ENCODE data around the gene KCNS3.

DNA sequence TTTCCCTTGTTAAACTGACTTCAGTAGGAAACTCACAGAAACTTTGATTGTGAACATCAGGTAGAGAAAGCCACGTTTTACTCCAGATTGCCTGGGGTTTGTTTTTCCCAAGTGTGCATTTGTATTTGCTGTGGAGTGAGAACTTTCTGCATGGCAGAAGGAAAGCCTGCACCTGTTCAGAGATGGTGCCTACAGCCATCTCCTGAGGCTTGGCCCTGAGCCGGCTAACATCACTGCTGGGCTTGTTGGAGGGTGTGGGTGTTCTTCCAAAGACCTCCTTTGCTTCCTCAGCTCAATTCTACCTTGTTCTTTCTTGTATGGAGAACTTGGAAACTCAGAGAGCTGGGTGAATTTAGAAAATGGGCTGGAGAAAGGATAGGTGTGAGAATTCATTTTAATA lies 16.1 kb downstream of the KCNS3 start:
- TF ChIP-seq CSDC2 (CRISPR knock-in tag; IDR thresholded peaks at IDR 0.05) (no peak), PPARA (CRISPR knock-in tag; IDR thresholded peaks at IDR 0.05; ENCODE audit: borderline replicate concordance) (no peak), ZFP3 (CRISPR knock-in tag; IDR thresholded peaks at IDR 0.05) (no peak), TOX (CRISPR knock-in tag; IDR thresholded peaks at IDR 0.05; ENCODE audit: borderline replicate concordance) (no peak), ZC3H10 (CRISPR knock-in tag; IDR thresholded peaks at IDR 0.05) (no peak), RARB (CRISPR knock-in tag; IDR thresholded peaks at IDR 0.05) (no peak), OSR1 (CRISPR knock-in tag; IDR thresholded peaks at IDR 0.05) (no peak)
- TF ChIP-seq, protein P1, sequence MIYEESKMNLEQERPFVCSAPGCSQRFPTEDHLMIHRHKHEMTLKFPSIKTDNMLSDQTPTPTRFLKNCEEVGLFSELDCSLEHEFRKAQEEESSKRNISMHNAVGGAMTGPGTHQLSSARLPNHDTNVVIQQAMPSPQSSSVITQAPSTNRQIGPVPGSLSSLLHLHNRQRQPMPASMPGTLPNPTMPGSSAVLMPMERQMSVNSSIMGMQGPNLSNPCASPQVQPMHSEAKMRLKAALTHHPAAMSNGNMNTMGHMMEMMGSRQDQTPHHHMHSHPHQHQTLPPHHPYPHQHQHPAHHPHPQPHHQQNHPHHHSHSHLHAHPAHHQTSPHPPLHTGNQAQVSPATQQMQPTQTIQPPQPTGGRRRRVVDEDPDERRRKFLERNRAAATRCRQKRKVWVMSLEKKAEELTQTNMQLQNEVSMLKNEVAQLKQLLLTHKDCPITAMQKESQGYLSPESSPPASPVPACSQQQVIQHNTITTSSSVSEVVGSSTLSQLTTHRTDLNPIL (CRISPR knock-in tag; IDR thresholded peaks at IDR 0.05; ENCODE audit: low read depth) = no peak
- TF ChIP-seq, protein P2, sequence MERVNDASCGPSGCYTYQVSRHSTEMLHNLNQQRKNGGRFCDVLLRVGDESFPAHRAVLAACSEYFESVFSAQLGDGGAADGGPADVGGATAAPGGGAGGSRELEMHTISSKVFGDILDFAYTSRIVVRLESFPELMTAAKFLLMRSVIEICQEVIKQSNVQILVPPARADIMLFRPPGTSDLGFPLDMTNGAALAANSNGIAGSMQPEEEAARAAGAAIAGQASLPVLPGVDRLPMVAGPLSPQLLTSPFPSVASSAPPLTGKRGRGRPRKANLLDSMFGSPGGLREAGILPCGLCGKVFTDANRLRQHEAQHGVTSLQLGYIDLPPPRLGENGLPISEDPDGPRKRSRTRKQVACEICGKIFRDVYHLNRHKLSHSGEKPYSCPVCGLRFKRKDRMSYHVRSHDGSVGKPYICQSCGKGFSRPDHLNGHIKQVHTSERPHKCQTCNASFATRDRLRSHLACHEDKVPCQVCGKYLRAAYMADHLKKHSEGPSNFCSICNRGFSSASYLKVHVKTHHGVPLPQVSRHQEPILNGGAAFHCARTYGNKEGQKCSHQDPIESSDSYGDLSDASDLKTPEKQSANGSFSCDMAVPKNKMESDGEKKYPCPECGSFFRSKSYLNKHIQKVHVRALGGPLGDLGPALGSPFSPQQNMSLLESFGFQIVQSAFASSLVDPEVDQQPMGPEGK (CRISPR knock-in tag; IDR thresholded peaks at IDR 0.05; ENCODE audit: borderline replicate concordance) = no peak

Measured in SK-N-SH treated with all-trans-retinoic acid at 6 μM for 48 hours (cell line).